ENCODE measurements around the gene HSPA9. TPM values are rescaled to one million over a fixed set of nuclear protein-coding genes. Genes with fewer than 3 reads are reported as not detected.

HSPA9 gene
- 301 TPM for polyA plus RNA-seq (2013, experiment 1 of 2)
- 297 TPM for polyA plus RNA-seq (2013, experiment 2 of 2)

DNA sequence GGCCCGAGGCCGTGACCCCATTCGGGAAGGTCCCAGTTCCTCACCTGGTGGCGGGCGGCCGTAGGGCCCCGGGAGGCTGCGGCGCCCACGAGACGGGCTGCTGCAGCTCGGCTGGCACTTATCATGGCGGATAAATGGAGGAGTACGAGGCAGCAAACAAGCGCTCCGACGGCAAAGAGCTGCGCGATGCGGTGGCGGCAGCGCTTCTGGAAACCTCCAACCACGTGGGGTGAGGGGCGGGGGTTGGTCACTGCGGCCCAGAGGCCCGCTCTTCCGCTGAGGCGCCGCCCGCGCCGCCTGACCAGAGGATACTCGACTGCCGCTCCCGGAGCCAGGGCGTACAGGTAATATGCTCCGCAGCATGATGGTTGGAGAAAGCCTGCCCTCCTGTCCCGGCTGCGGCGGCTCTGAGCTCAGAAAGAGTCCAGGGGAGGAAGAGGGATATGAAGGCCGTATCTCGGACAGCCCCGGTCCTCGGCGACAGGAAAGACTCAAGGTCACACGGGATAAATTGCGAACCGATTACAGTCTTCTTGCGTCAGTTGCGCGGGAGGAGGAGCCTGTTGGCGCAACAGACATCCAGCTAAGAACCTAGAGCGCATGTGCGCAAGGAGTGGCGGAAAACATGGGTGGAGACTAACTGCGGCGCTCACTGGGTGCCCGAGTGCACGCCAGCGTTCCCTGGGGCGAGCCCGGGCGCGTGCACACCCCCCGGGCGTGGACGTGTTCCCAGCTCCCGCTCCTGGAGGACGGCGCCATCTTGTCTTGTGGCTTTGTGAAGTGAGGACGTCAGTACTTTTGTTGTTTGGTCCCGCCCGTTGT is at the start of gene HSPA9:
TSS of gene HSPA9 (minus strand) at position 208 of the 822 bp plus-strand sequence. CDS start at position 125, 83 bp downstream.
- H3K27me3 ChIP-seq (ENCODE audit: insufficient read depth, low read length, poor library complexity): no peaks in the 10 kb centered on the region
- H3K4me2 ChIP-seq (ENCODE audit: low read length): peak within 1 kb of the TSS; percentile 86
- H3K4me1 ChIP-seq (ENCODE audit: control insufficient read depth, low read depth, low read length): no peaks in the 10 kb centered on the region
- DNase-seq: peak; percentile 100
- H3K79me2 ChIP-seq (ENCODE audit: control insufficient read depth, insufficient read depth, low read length): peaks cover 29% of the 10 kb centered on the region
- peak within 1 kb of the TSS; percentile 92 for H3K23ac ChIP-seq (ENCODE audit: low read length)
- H3K79me1 ChIP-seq (ENCODE audit: low read length): peaks cover 8% of the 10 kb centered on the region
- H3K27ac ChIP-seq (ENCODE audit: low read depth, low read length): peak within 1 kb of the TSS; percentile 83
- H3K18ac ChIP-seq (ENCODE audit: low read length): peak within 1 kb of the TSS; percentile 81
- no CpG with 5 or more reads among the region's 73 CpGs for whole genome bisulfite sequencing (ENCODE audit: extremely low coverage, insufficient coverage, low lambda C conversion rate)
- no peak within 1 kb of the TSS for H2BK15ac ChIP-seq (replicated peaks; ENCODE audit: low read depth)
- no peak within 1 kb of the TSS for H2AK5ac ChIP-seq (ENCODE audit: low read length)
- H4K8ac ChIP-seq (ENCODE audit: low read depth, low read length): peak within 1 kb of the TSS; percentile 68
- H3K36me3 ChIP-seq (ENCODE audit: control insufficient read depth, insufficient read depth, low read length): peaks cover 10% of the 10 kb centered on the region
- H3K4me3 ChIP-seq (ENCODE audit: low read length): peak within 1 kb of the TSS; percentile 59
- H3K56ac ChIP-seq (ENCODE audit: low read length): peak within 1 kb of the TSS; percentile 79
- H2BK5ac ChIP-seq (ENCODE audit: low read length): peak within 1 kb of the TSS; percentile 77
- H4K5ac ChIP-seq (ENCODE audit: low read length): peak within 1 kb of the TSS; percentile 35
- no peak within 1 kb of the TSS for H2BK120ac ChIP-seq (ENCODE audit: low read depth, low read length)
- H3K9ac ChIP-seq (ENCODE audit: low read length): peak within 1 kb of the TSS; percentile 80
- peak within 1 kb of the TSS; percentile 97 for H3K4ac ChIP-seq (ENCODE audit: low read depth, low read length)

- H3K18ac ChIP-seq (ENCODE audit: low read length): no peak overlapping the region
- H3K4me3 ChIP-seq (ENCODE audit: low read length): no peak overlapping the region
- H3K27ac ChIP-seq (ENCODE audit: low read depth, low read length): no peak overlapping the region
- no peak overlapping the region for H3K9ac ChIP-seq (ENCODE audit: low read length)
- H3K79me2 ChIP-seq (ENCODE audit: control insufficient read depth, insufficient read depth, low read length): no peaks in the 10 kb centered on the region
- no peak overlapping the region for H2AK5ac ChIP-seq (ENCODE audit: low read length)
- no peak overlapping the region for H3K56ac ChIP-seq (ENCODE audit: low read length)
- H3K4ac ChIP-seq (ENCODE audit: low read depth, low read length): no peak overlapping the region
- H4K5ac ChIP-seq (ENCODE audit: low read length): no peak overlapping the region
- WGBS (ENCODE audit: extremely low coverage, insufficient coverage, low lambda C conversion rate): no CpG with 5 or more reads among the region's 4 CpGs
- H3K4me1 ChIP-seq (ENCODE audit: control insufficient read depth, low read depth, low read length): no peaks in the 10 kb centered on the region
- no peaks in the 10 kb centered on the region for H3K27me3 ChIP-seq (ENCODE audit: insufficient read depth, low read length, poor library complexity)
- H3K79me1 ChIP-seq (ENCODE audit: low read length): no peaks in the 10 kb centered on the region
- no peak overlapping the region for H2BK5ac ChIP-seq (ENCODE audit: low read length)
- no peaks in the 10 kb centered on the region for H3K36me3 ChIP-seq (ENCODE audit: control insufficient read depth, insufficient read depth, low read length)
- DNase-seq: no peak
- H3K4me2 ChIP-seq (ENCODE audit: low read length): no peak overlapping the region
- H3K23ac ChIP-seq (ENCODE audit: low read length): no peak overlapping the region
- H2BK120ac ChIP-seq (ENCODE audit: low read depth, low read length): no peak overlapping the region
- no peak overlapping the region for H2BK15ac ChIP-seq (replicated peaks; ENCODE audit: low read depth)
- H4K8ac ChIP-seq (ENCODE audit: low read depth, low read length): no peak overlapping the region
These were observed 47.9 kb upstream of the HSPA9 start for GRCh38 chr5:138623053-138623452.

DNA sequence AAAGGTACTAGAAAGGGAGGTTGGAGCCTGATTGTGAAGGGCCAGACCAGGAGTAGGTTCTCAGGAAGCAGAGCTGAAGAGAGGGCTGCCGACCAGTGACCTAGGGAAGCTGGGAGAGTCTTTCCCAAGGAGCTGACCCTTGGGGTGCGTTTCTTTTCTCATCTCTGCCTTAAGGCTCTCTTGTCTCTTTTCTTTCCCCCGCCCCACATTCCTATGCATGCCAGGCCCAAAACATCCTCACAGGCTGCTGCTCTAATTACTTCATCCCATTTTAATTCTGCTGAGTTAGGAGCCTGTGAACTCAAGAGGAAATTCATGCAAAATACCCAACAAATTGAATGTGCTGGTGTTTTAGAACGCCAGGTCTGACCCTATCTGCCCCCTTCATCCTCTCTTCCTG is 46.9 kb upstream of the HSPA9 start:
- no peak overlapping the region for H2BK5ac ChIP-seq (ENCODE audit: low read length)

DNA sequence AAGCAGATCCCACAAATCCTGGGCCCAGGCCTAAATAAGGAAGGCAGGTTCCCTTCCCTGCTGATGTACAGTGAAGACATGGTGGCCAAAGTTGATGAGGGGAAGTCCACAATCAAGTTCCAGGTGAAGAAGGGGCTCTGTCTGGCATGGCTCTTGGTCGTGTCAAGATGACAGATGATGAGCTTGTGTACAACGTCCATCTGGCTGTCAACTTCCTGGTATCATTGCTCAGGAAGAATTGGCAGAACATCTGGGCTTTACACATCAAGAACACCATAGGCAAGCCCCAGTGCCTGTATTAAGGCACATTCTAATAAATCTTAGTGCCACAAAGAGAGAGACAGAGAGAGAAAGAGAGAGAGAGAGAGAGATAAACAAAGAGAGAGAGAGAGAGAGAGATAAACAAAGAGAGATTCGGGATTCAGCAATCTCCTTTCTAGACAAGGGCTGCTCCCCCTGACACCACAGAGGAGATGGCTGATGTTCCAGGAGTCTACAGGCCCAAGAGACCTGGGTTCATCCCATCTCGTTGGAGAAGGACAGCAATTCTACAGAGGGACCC is 45.5 kb upstream of the HSPA9 start:
- Histone ChIP-seq H3K23ac (ENCODE audit: low read length) (no peak overlapping the region), H3K36me3 (ENCODE audit: control insufficient read depth, insufficient read depth, low read length) (no peaks in the 10 kb centered on the region), H2BK120ac (ENCODE audit: low read depth, low read length) (no peak overlapping the region), H3K4me3 (ENCODE audit: low read length) (no peak overlapping the region), H4K8ac (ENCODE audit: low read depth, low read length) (no peak overlapping the region), H3K79me2 (ENCODE audit: control insufficient read depth, insufficient read depth, low read length) (no peaks in the 10 kb centered on the region), H2BK15ac (replicated peaks; ENCODE audit: low read depth) (no peak overlapping the region), H3K9ac (ENCODE audit: low read length) (no peak overlapping the region), H3K27ac (ENCODE audit: low read depth, low read length) (no peak overlapping the region), H2BK5ac (ENCODE audit: low read length) (no peak overlapping the region), H3K27me3 (ENCODE audit: insufficient read depth, low read length, poor library complexity) (no peaks in the 10 kb centered on the region), H3K4ac (ENCODE audit: low read depth, low read length) (no peak overlapping the region), H3K56ac (ENCODE audit: low read length) (no peak overlapping the region), H3K79me1 (ENCODE audit: low read length) (no peaks in the 10 kb centered on the region), H2AK5ac (ENCODE audit: low read length) (no peak overlapping the region), H4K5ac (ENCODE audit: low read length) (no peak overlapping the region), H3K4me1 (ENCODE audit: control insufficient read depth, low read depth, low read length) (no peaks in the 10 kb centered on the region), H3K4me2 (ENCODE audit: low read length) (no peak overlapping the region), H3K18ac (ENCODE audit: low read length) (no peak overlapping the region)
- DNase-seq: no peak
- no CpG with 5 or more reads among the region's 4 CpGs for WGBS (ENCODE audit: extremely low coverage, insufficient coverage, low lambda C conversion rate)

More for the DNA sequence above, 46.9 kb upstream of the HSPA9 start:
- no peak overlapping the region for H2BK15ac ChIP-seq (replicated peaks; ENCODE audit: low read depth)
- H3K27me3 ChIP-seq (ENCODE audit: insufficient read depth, low read length, poor library complexity): no peaks in the 10 kb centered on the region
- no peak overlapping the region for H2BK120ac ChIP-seq (ENCODE audit: low read depth, low read length)
- H3K4me3 ChIP-seq (ENCODE audit: low read length): no peak overlapping the region
- H3K36me3 ChIP-seq (ENCODE audit: control insufficient read depth, insufficient read depth, low read length): no peaks in the 10 kb centered on the region
- H3K56ac ChIP-seq (ENCODE audit: low read length): no peak overlapping the region
- no peak overlapping the region for H3K23ac ChIP-seq (ENCODE audit: low read length)
- H3K4ac ChIP-seq (ENCODE audit: low read depth, low read length): no peak overlapping the region
- DNase-seq: peak; percentile 36
- no peak overlapping the region for H4K8ac ChIP-seq (ENCODE audit: low read depth, low read length)
- H2AK5ac ChIP-seq (ENCODE audit: low read length): no peak overlapping the region
- no peak overlapping the region for H3K9ac ChIP-seq (ENCODE audit: low read length)
- H3K79me1 ChIP-seq (ENCODE audit: low read length): no peaks in the 10 kb centered on the region
- no peak overlapping the region for H3K27ac ChIP-seq (ENCODE audit: low read depth, low read length)
- H3K79me2 ChIP-seq (ENCODE audit: control insufficient read depth, insufficient read depth, low read length): no peaks in the 10 kb centered on the region
- WGBS (ENCODE audit: extremely low coverage, insufficient coverage, low lambda C conversion rate): no CpG with 5 or more reads among the region's 4 CpGs
- no peak overlapping the region for H3K4me2 ChIP-seq (ENCODE audit: low read length)
- H3K18ac ChIP-seq (ENCODE audit: low read length): no peak overlapping the region
- H4K5ac ChIP-seq (ENCODE audit: low read length): no peak overlapping the region
- H3K4me1 ChIP-seq (ENCODE audit: control insufficient read depth, low read depth, low read length): no peaks in the 10 kb centered on the region

DNA sequence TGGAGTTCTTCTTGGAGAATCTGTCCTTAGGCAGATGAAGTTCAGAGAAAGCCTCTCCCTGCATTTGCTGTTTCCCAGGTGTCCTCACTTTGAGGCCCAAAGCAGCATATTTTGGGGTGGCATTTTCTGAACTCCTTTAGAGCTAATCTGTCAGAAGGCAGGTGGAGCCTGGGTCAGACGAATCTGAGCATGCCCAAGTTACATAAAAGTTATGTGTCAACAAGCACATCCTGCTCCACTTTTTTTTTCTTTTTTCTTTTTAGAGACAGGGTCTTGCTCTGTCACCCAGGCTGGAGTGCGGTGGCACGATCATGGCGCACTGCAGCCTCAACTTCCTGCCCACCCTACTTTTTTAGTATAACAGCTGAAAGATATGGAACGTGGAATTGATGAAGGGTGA is 41.3 kb upstream of the HSPA9 start:
- Histone ChIP-seq H3K79me2 (ENCODE audit: control insufficient read depth, insufficient read depth, low read length) (no peaks in the 10 kb centered on the region), H3K36me3 (ENCODE audit: control insufficient read depth, insufficient read depth, low read length) (no peaks in the 10 kb centered on the region), H2BK5ac (ENCODE audit: low read length) (no peak overlapping the region), H4K5ac (ENCODE audit: low read length) (no peak overlapping the region), H3K4me1 (ENCODE audit: control insufficient read depth, low read depth, low read length) (peaks cover 3% of the 10 kb centered on the region), H2AK5ac (ENCODE audit: low read length) (no peak overlapping the region), H3K9ac (ENCODE audit: low read length) (no peak overlapping the region), H3K18ac (ENCODE audit: low read length) (no peak overlapping the region), H3K27ac (ENCODE audit: low read depth, low read length) (no peak overlapping the region), H3K56ac (ENCODE audit: low read length) (no peak overlapping the region), H3K27me3 (ENCODE audit: insufficient read depth, low read length, poor library complexity) (no peaks in the 10 kb centered on the region), H3K4me3 (ENCODE audit: low read length) (no peak overlapping the region), H3K4ac (ENCODE audit: low read depth, low read length) (no peak overlapping the region), H2BK120ac (ENCODE audit: low read depth, low read length) (no peak overlapping the region), H3K79me1 (ENCODE audit: low read length) (no peaks in the 10 kb centered on the region), H3K4me2 (ENCODE audit: low read length) (no peak overlapping the region), H4K8ac (ENCODE audit: low read depth, low read length) (no peak overlapping the region), H2BK15ac (replicated peaks; ENCODE audit: low read depth) (no peak overlapping the region), H3K23ac (ENCODE audit: low read length) (no peak overlapping the region)
- no peak for DNase-seq
- no CpG with 5 or more reads among the region's 5 CpGs for WGBS (ENCODE audit: extremely low coverage, insufficient coverage, low lambda C conversion rate)

Measured in mesendoderm (in vitro differentiated cells).